ENCODE data around the gene FERMT2. TPM values are rescaled to one million over a fixed set of nuclear protein-coding genes. Genes with fewer than 3 reads are reported as not detected.

The FERMT2 gene
- total RNA-seq, 3 donors from 2014 or later (not counting 1 experiment from before 2014, with no cell fraction given), result 0.58 to 1.7 (median 0.92) TPM

DNA sequence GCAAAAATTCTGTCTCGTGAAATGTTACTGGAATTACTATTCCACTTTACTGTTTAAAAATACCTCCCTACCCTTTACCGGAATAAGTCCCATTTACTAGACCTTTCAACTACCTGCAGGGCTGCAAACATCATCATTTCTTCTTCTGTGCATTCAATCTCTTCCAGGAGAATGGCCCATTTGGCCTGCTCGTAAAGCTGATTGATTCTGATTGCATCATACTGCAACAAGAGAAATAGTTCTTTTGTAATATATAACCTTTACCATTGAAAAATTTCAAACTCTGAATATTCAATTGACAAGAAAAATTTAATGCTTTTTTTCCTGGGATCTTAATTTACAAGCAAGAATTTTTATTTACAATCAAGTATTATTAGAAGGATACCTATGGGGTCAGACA is 72.4 kb downstream of the FERMT2 start:
- H3K27me3 ChIP-seq (ENCODE audit: control insufficient read depth, insufficient read depth, low read length), result no peaks in the 10 kb centered on the region
- no peak overlapping the region for H3K4me3 Mint-ChIP-seq
- 95% methylated on average over 1 of the region's 3 CpGs for WGBS (ENCODE audit: insufficient coverage)
- no peaks in the 10 kb centered on the region for H3K9me3 ChIP-seq (ENCODE audit: control insufficient read depth, insufficient read depth, low read length)
- H3K27ac Mint-ChIP-seq, result no peak overlapping the region
- no peaks in the 10 kb centered on the region for H3K4me1 Mint-ChIP-seq
- H3K4me1 ChIP-seq (ENCODE audit: control insufficient read depth, insufficient read depth, low read length), result no peaks in the 10 kb centered on the region
- no peaks in the 10 kb centered on the region for H3K36me3 Mint-ChIP-seq
- intact Hi-C loops (cut with micrococcal nuclease), result no loop called here
- H3K9me3 Mint-ChIP-seq, result no peaks in the 10 kb centered on the region
- DNase-seq, result no peak
- H3K36me3 ChIP-seq (ENCODE audit: control insufficient read depth, insufficient read depth, low read length), result no peaks in the 10 kb centered on the region
- no peak for ATAC-seq
- H3K27me3 Mint-ChIP-seq (ENCODE audit: low read depth in 2 of 2), result no peaks in the 10 kb centered on the region
- H3K27ac ChIP-seq (ENCODE audit: low read length), result no peak overlapping the region
- no peak for TF ChIP-seq CTCF (IDR thresholded peaks at IDR 0.05)
- H3K4me3 ChIP-seq (ENCODE audit: low read length), result no peak overlapping the region

DNA sequence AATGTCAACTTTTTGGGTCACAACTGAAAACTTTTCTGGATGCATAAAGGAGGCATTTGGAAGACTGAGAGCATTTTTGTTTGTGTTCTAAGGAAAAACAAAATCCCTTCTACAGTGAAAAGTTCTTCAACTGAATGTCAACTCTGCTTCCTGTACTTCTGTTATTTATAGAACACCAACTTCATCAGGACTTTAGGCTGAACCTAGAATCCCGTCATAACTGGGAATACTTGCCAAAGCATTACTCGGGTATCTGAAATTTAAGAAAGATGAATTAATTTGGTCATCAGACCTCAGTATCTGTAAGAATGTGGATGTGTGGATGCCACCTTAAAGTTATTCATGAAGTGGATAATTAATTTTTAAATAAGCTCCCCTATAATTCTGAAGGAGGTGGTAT is 73.2 kb downstream of the FERMT2 start:
- H3K36me3 Mint-ChIP-seq, result no peaks in the 10 kb centered on the region
- H3K27me3 ChIP-seq (ENCODE audit: control insufficient read depth, insufficient read depth, low read length), result no peaks in the 10 kb centered on the region
- intact Hi-C loops (cut with micrococcal nuclease), result no loop called here
- 68% methylated on average over 2 of the region's 2 CpGs for WGBS (ENCODE audit: insufficient coverage)
- no peak for TF ChIP-seq CTCF (IDR thresholded peaks at IDR 0.05)
- H3K27ac Mint-ChIP-seq, result no peak overlapping the region
- no peak for DNase-seq
- H3K4me3 ChIP-seq (ENCODE audit: low read length), result no peak overlapping the region
- no peaks in the 10 kb centered on the region for H3K4me1 ChIP-seq (ENCODE audit: control insufficient read depth, insufficient read depth, low read length)
- H3K4me3 Mint-ChIP-seq, result no peak overlapping the region
- H3K27ac ChIP-seq (ENCODE audit: low read length), result no peak overlapping the region
- no peaks in the 10 kb centered on the region for H3K9me3 Mint-ChIP-seq
- H3K9me3 ChIP-seq (ENCODE audit: control insufficient read depth, insufficient read depth, low read length), result no peaks in the 10 kb centered on the region
- H3K27me3 Mint-ChIP-seq (ENCODE audit: low read depth in 2 of 2), result no peaks in the 10 kb centered on the region
- H3K4me1 Mint-ChIP-seq, result no peaks in the 10 kb centered on the region
- no peak for ATAC-seq
- H3K36me3 ChIP-seq (ENCODE audit: control insufficient read depth, insufficient read depth, low read length), result no peaks in the 10 kb centered on the region

GRCh38 chr14:52876806-52877205 is 74.0 kb downstream of the FERMT2 start:
- H3K9me3 ChIP-seq (ENCODE audit: control insufficient read depth, insufficient read depth, low read length), result no peaks in the 10 kb centered on the region
- no peaks in the 10 kb centered on the region for H3K36me3 ChIP-seq (ENCODE audit: control insufficient read depth, insufficient read depth, low read length)
- Mint-ChIP-seq H3K27ac (no peak overlapping the region), H3K9me3 (no peaks in the 10 kb centered on the region), H3K36me3 (no peaks in the 10 kb centered on the region), H3K27me3 (ENCODE audit: low read depth in 2 of 2) (no peaks in the 10 kb centered on the region), H3K4me1 (no peaks in the 10 kb centered on the region), H3K4me3 (no peak overlapping the region)
- intact Hi-C loops (cut with micrococcal nuclease), result no loop called here
- DNase-seq (no peak), ATAC-seq (no peak)
- WGBS (ENCODE audit: insufficient coverage), result 94% methylated on average over 2 of the region's 2 CpGs
- H3K4me1 ChIP-seq (ENCODE audit: control insufficient read depth, insufficient read depth, low read length), result no peaks in the 10 kb centered on the region
- no peak overlapping the region for H3K27ac ChIP-seq (ENCODE audit: low read length)
- no peaks in the 10 kb centered on the region for H3K27me3 ChIP-seq (ENCODE audit: control insufficient read depth, insufficient read depth, low read length)
- no peak overlapping the region for H3K4me3 ChIP-seq (ENCODE audit: low read length)
- no peak for TF ChIP-seq CTCF (IDR thresholded peaks at IDR 0.05)

- H3K27me3 Mint-ChIP-seq (ENCODE audit: low read depth in 2 of 2), result no peaks in the 10 kb centered on the region
- Histone ChIP-seq H3K4me1 (ENCODE audit: control insufficient read depth, insufficient read depth, low read length) (no peaks in the 10 kb centered on the region), H3K27ac (ENCODE audit: low read length) (no peak overlapping the region), H3K27me3 (ENCODE audit: control insufficient read depth, insufficient read depth, low read length) (no peaks in the 10 kb centered on the region), H3K4me3 (ENCODE audit: low read length) (no peak overlapping the region), H3K36me3 (ENCODE audit: control insufficient read depth, insufficient read depth, low read length) (no peaks in the 10 kb centered on the region), H3K9me3 (ENCODE audit: control insufficient read depth, insufficient read depth, low read length) (no peaks in the 10 kb centered on the region)
- H3K4me1 Mint-ChIP-seq, result no peaks in the 10 kb centered on the region
- ATAC-seq, result no peak
- WGBS (ENCODE audit: insufficient coverage), result 100% methylated on average over 1 of the region's 1 CpG
- H3K4me3 Mint-ChIP-seq, result no peak overlapping the region
- TF ChIP-seq CTCF (IDR thresholded peaks at IDR 0.05), result no peak
- no peaks in the 10 kb centered on the region for H3K9me3 Mint-ChIP-seq
- no peak for DNase-seq
- intact Hi-C loops (cut with micrococcal nuclease), result no loop called here
- no peaks in the 10 kb centered on the region for H3K36me3 Mint-ChIP-seq
- H3K27ac Mint-ChIP-seq, result no peak overlapping the region
Observed at GRCh38 chr14:52876311-52876710, 74.5 kb downstream of the FERMT2 start.
